Smooth muscle cell (in vitro differentiated cells): ENCODE results near the gene CBX5. TPM values are rescaled to one million over a fixed set of nuclear protein-coding genes. Genes with fewer than 3 reads are reported as not detected.
A peak's percentile ranks its signal among the peaks of the same experiment; 100 is the strongest.
"Not testable (repeated sequence)": the region's sequence is repeated elsewhere in the genome, so short reads cannot be mapped to it uniquely, and the experiment has no call there.

Experiments used
- DNase-seq: peaks from one replicate; lab custom pipeline; 2025; ENCODE audit not compliant: unreplicated experiment; lab: John Stamatoyannopoulos, UW
- H2AFZ ChIP-seq: fragments of 200-600 bp; sonication (generic); 2 replicates; pipeline ENCODE4 v1.6.0; 2016; ENCODE audit warnings: antibody characterized with exemption, low read depth, mild to moderate bottlenecking
- H3F3A ChIP-seq: fragments of 200-600 bp; sonication (generic); 2 replicates; pipeline ENCODE4 v1.6.0; 2017; ENCODE audit warnings: antibody characterized with exemption, low read depth
- H3K27ac ChIP-seq: fragments of 200-600 bp; sonication (generic); 2 replicates; pipeline ENCODE4 v1.5.1; 2016; ENCODE audit warnings: low read depth, mild to moderate bottlenecking
- H3K27me3 ChIP-seq: fragments of 200-600 bp; sonication (generic); 2 replicates; pipeline ENCODE4 v1.6.1; 2016; ENCODE audit warnings: low read depth, mild to moderate bottlenecking
- H3K36me3 ChIP-seq: fragments of 200-600 bp; sonication (generic); 2 replicates; pipeline ENCODE4 v1.5.1; 2016; ENCODE audit warnings: low read depth
- H3K4me1 ChIP-seq: fragments of 200-600 bp; sonication (generic); 2 replicates; pipeline ENCODE4 v1.5.1; 2016; ENCODE audit warnings: low read depth
- H3K4me2 ChIP-seq: fragments of 200-600 bp; sonication (generic); 2 replicates; pipeline ENCODE4 v1.6.0; 2016; ENCODE audit warnings: mild to moderate bottlenecking
- H3K4me3 ChIP-seq: fragments of 200-600 bp; sonication (generic); 2 replicates; pipeline ENCODE4 v1.5.1; 2016; ENCODE audit warnings: mild to moderate bottlenecking
- H3K79me2 ChIP-seq: fragments of 200-600 bp; sonication (generic); 2 replicates; pipeline ENCODE4 v1.6.0; 2016; ENCODE audit warnings: low read depth, mild to moderate bottlenecking
- H3K9ac ChIP-seq: fragments of 200-600 bp; sonication (generic); 2 replicates; pipeline ENCODE4 v1.6.0; 2016; ENCODE audit warnings: low read depth
- H3K9me3 ChIP-seq: fragments of 200-600 bp; sonication (generic); replicated peaks from 2 replicates; pipeline ENCODE4 v1.5.1; 2016; ENCODE audit warnings: low read depth
- H4K20me1 ChIP-seq: fragments of 200-600 bp; sonication (generic); 2 replicates; pipeline ENCODE4 v1.6.0; 2016; ENCODE audit warnings: low read depth
- CTCF ChIP-seq: fragments of 200-600 bp; sonication (generic); IDR thresholded peaks from 2 replicates; pipeline ENCODE4 v1.5.1; 2017; ENCODE audit warnings: borderline replicate concordance, mild to moderate bottlenecking, antibody characterized with exemption; ENCODE audit not compliant: insufficient read depth, poor library complexity, severe bottlenecking
- WGBS: methylation state at CpG from one replicate; pipeline ENCODE4 v1.1.7; 2016; ENCODE audit warnings: low lambda C conversion rate; 5-methylcytosine and 5-hydroxymethylcytosine counted together
- polyA plus RNA-seq: library from polyadenylated mRNA; unstranded; fragments of >200 nt; fragmentation: Nextera tagmentation; extraction: Ambion mirVana; gene quantifications from 2 replicates; pipeline ENCODE4 v1.2.1, GENCODE V29; 2016
- total RNA-seq: library from RNA; depleted of rRNA; stranded (reverse); fragments of >200 nt; gene quantifications from 2 replicates; pipeline ENCODE4 v1.2.3, GENCODE V29; 2014

The CBX5 gene
- total and polyA plus RNA-seq, 2 experiments from 2014 or later, result 26.1 to 67.4 TPM

- no peaks in the 10 kb centered on the region for H3K27me3 ChIP-seq
- H3K9ac ChIP-seq, result no peak overlapping the region
- H3K9me3 ChIP-seq, result no peaks in the 10 kb centered on the region
- H2AFZ ChIP-seq, result no peak overlapping the region
- H3K4me2 ChIP-seq, result no peak overlapping the region
- H3K4me3 ChIP-seq, result no peak overlapping the region
- DNase-seq, result no peak
- H4K20me1 ChIP-seq, result no peaks in the 10 kb centered on the region
- no peak for TF ChIP-seq CTCF
- no peaks in the 10 kb centered on the region for H3K4me1 ChIP-seq
- WGBS, result 100% methylated on average over 1 of the region's 1 CpG
- no peaks in the 10 kb centered on the region for H3F3A ChIP-seq
- H3K79me2 ChIP-seq, result no peaks in the 10 kb centered on the region
- H3K27ac ChIP-seq, result no peak overlapping the region
- no peaks in the 10 kb centered on the region for H3K36me3 ChIP-seq
Observed at GRCh38 chr12:54238531-54238930, 41.4 kb downstream of the CBX5 start.

- no peak overlapping the region for H3K4me3 ChIP-seq
- peaks cover 2% of the 10 kb centered on the region for H3K4me1 ChIP-seq
- no peaks in the 10 kb centered on the region for H3K27me3 ChIP-seq
- H3K27ac ChIP-seq, result no peak overlapping the region
- 94% methylated on average over 2 of the region's 2 CpGs for WGBS
- H3K36me3 ChIP-seq, result no peaks in the 10 kb centered on the region
- H3K9me3 ChIP-seq, result no peaks in the 10 kb centered on the region
- no peak for TF ChIP-seq CTCF
- DNase-seq, result no peak
- no peak overlapping the region for H3K9ac ChIP-seq
- H2AFZ ChIP-seq, result no peak overlapping the region
- no peaks in the 10 kb centered on the region for H4K20me1 ChIP-seq
- H3F3A ChIP-seq, result peaks cover 11% of the 10 kb centered on the region
- no peaks in the 10 kb centered on the region for H3K79me2 ChIP-seq
- no peak overlapping the region for H3K4me2 ChIP-seq
Observed at GRCh38 chr12:54232790-54233189, 47.1 kb downstream of the CBX5 start.

- H3K4me2 ChIP-seq, H3K9ac ChIP-seq, H3K4me1 ChIP-seq, H3K36me3 ChIP-seq, DNase-seq, H3K9me3 ChIP-seq, H3K79me2 ChIP-seq, H3K27me3 ChIP-seq, H3K4me3 ChIP-seq, H2AFZ ChIP-seq, H4K20me1 ChIP-seq: not testable (repeated sequence)
- 97% methylated on average over 3 of the region's 3 CpGs for WGBS
- H3F3A ChIP-seq, result peaks cover 11% of the 10 kb centered on the region
- peak overlapping the region; percentile 93 for H3K27ac ChIP-seq
Observed at GRCh38 chr12:54231269-54231668, 48.7 kb downstream of the CBX5 start.

- peak overlapping the region; percentile 55 for H3K4me2 ChIP-seq
- no peaks in the 10 kb centered on the region for H3K36me3 ChIP-seq
- H3K27ac ChIP-seq, result peak overlapping the region; percentile 93
- DNase-seq, result no peak
- H4K20me1 ChIP-seq, result no peaks in the 10 kb centered on the region
- H3K9ac ChIP-seq, result peak overlapping the region; percentile 75
- peaks cover 2% of the 10 kb centered on the region for H3K4me1 ChIP-seq
- no peaks in the 10 kb centered on the region for H3K9me3 ChIP-seq
- H3K4me3 ChIP-seq, result no peak overlapping the region
- no peak for TF ChIP-seq CTCF
- no peak overlapping the region for H2AFZ ChIP-seq
- H3K79me2 ChIP-seq, result no peaks in the 10 kb centered on the region
- WGBS, result 98% methylated on average over 2 of the region's 2 CpGs
- peaks cover 11% of the 10 kb centered on the region for H3F3A ChIP-seq
- no peaks in the 10 kb centered on the region for H3K27me3 ChIP-seq
Observed at GRCh38 chr12:54230555-54230954, 49.4 kb downstream of the CBX5 start.
